ENCODE measurements around the gene BARD1.

DNA sequence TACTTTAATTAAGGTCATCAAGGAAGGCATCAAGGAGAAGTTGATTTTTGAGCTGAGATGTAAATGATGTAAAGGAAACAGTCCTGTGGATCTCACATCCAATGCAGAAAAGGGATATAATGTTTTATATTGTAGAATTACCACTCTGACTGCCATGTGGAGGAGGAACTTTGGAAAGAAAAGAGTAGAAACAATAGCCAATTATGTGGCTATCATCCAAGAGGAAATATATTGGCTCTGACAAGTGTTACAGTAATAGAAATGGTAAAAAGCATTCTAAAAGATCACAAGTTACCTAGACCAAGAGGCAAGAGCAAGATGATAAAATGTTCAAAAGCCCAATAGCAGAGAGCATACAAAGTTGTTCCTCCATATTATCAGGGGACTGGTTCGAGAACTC is 26.8 kb downstream of the BARD1 start:
- TF ChIP-seq, protein P1, sequence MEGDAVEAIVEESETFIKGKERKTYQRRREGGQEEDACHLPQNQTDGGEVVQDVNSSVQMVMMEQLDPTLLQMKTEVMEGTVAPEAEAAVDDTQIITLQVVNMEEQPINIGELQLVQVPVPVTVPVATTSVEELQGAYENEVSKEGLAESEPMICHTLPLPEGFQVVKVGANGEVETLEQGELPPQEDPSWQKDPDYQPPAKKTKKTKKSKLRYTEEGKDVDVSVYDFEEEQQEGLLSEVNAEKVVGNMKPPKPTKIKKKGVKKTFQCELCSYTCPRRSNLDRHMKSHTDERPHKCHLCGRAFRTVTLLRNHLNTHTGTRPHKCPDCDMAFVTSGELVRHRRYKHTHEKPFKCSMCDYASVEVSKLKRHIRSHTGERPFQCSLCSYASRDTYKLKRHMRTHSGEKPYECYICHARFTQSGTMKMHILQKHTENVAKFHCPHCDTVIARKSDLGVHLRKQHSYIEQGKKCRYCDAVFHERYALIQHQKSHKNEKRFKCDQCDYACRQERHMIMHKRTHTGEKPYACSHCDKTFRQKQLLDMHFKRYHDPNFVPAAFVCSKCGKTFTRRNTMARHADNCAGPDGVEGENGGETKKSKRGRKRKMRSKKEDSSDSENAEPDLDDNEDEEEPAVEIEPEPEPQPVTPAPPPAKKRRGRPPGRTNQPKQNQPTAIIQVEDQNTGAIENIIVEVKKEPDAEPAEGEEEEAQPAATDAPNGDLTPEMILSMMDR (IDR thresholded peaks at IDR 0.05) = no peak
- TF ChIP-seq POLR2A (IDR thresholded peaks at IDR 0.05) = no peak
